NOMO-1 treated with dmso at 0.1 percent for 144 hours (cell line): ENCODE measurements around the gene DOCK3.
"Not testable (repeated sequence)": the region's sequence is repeated elsewhere in the genome, so short reads cannot be mapped to it uniquely, and the experiment has no call there.

Experiments
- DNase-seq: peaks from one replicate; lab custom pipeline; 2025; ENCODE audit not compliant: unreplicated experiment; lab: John Stamatoyannopoulos, UW

The DOCK3 gene

GRCh38 chr3:50650018-50650417 is 24.7 kb upstream of the DOCK3 start:
- no peak for DNase-seq

- DNase-seq = no peak
These were observed 23.3 kb upstream of the DOCK3 start for GRCh38 chr3:50651445-50651844.

GRCh38 chr3:50651920-50652529 is 22.7 kb upstream of the DOCK3 start:
- DNase-seq = no peak

GRCh38 chr3:50652709-50653108 is 22.0 kb upstream of the DOCK3 start:
- DNase-seq = no peak

GRCh38 chr3:50653937-50654595 is 20.7 kb upstream of the DOCK3 start:
- no peak for DNase-seq

- DNase-seq = no peak
These were observed 19.5 kb upstream of the DOCK3 start for GRCh38 chr3:50655009-50655830.

GRCh38 chr3:50656417-50657195 is 18.1 kb upstream of the DOCK3 start:
- no peak for DNase-seq

GRCh38 chr3:50657407-50657806 is 17.3 kb upstream of the DOCK3 start:
- DNase-seq = no peak

- no peak for DNase-seq
These were observed 16.9 kb upstream of the DOCK3 start for GRCh38 chr3:50657816-50658215.

GRCh38 chr3:50658416-50658815 is 16.3 kb upstream of the DOCK3 start:
- DNase-seq = no peak

- no peak for DNase-seq
These were observed 15.9 kb upstream of the DOCK3 start for GRCh38 chr3:50658831-50659230.

- DNase-seq = no peak
These were observed 14.3 kb upstream of the DOCK3 start for GRCh38 chr3:50660386-50660785.

GRCh38 chr3:50661321-50661837 is 13.3 kb upstream of the DOCK3 start:
- DNase-seq = no peak

- no peak for DNase-seq
These were observed 12.3 kb upstream of the DOCK3 start for GRCh38 chr3:50662408-50662807.

GRCh38 chr3:50665081-50665840 is 9.5 kb upstream of the DOCK3 start:
- no peak for DNase-seq

GRCh38 chr3:50665841-50666115 is 8.9 kb upstream of the DOCK3 start:
- not testable (repeated sequence) for DNase-seq

GRCh38 chr3:50666837-50667236 is 7.9 kb upstream of the DOCK3 start:
- DNase-seq = no peak

GRCh38 chr3:50671331-50671730 is 3.4 kb upstream of the DOCK3 start:
- DNase-seq = no peak

- no peak for DNase-seq
These were observed 2.1 kb upstream of the DOCK3 start for GRCh38 chr3:50672656-50673055.

GRCh38 chr3:50673931-50674330 is 796 bp upstream of the DOCK3 start:
- DNase-seq = no peak
